Breast epithelium (tissue), 3 donors: ENCODE data around the gene DNM3.

Source experiments
- CTCF ChIP-seq, 3 donors: fragments of 450-650 bp; IDR thresholded peaks; one replicate each; pipeline ENCODE4 v1.5.1; 2016 to 2017; ENCODE audit warnings: antibody characterized with exemption in 3 of 3, mild to moderate bottlenecking in 3 of 3, moderate library complexity in 3 of 3
- POLR2A ChIP-seq: fragments of 450-650 bp; IDR thresholded peaks from one replicate; pipeline ENCODE4 v1.6.1; 2016; ENCODE audit warnings: antibody characterized with exemption, mild to moderate bottlenecking, moderate library complexity

DNA sequence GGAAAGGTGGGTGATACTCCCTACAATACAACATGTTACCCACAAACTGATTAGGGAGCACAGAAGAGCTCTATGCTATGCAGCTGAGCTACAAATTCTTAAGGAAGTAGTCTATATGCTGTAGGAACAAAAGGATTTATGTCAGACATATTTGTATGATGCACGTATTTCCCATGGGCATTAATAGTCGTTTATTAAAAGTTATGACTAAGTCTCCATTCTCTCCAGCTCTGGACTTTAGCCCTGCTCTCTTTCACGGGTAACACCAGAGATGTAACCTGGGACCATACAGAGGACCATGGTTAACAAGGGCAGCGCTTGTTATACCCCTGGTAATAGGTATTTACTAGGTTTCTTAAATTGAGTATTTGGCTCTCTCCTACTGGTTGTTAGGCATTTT, 411.0 kb downstream of the DNM3 start:
- TF ChIP-seq CTCF (IDR thresholded peaks at IDR 0.05) (no peak), POLR2A (no peak)
